Lung (tissue), 12 donors: Measurements from ENCODE around the gene MYOM1. TPM values are rescaled to one million over a fixed set of nuclear protein-coding genes. Genes with fewer than 3 reads are reported as not detected.
A peak's percentile ranks its signal among the peaks of the same experiment; 100 is the strongest.

Source experiments
- ATAC-seq: fragments of 200-7000 bp; cut with Tn5 transposase; one replicate; pipeline ENCODE4 v1.9.1; 2020; ENCODE audit warnings: moderate number of reproducible peaks; ENCODE audit not compliant: insufficient read depth, low FRiP score
- DNase-seq, 3 donors: peaks; one replicate each; pipeline ENCODE4 v3.0.0-alpha.2; 2013 to 2017
- H3K27ac ChIP-seq, 2 donors: one replicate each; pipeline ENCODE4 v1.5.1; 2013; ENCODE audit warnings: mild to moderate bottlenecking in 2 of 2, moderate library complexity in 2 of 2, control low read depth in 1 of 2, inconsistent platforms in 1 of 2, low read depth in 1 of 2, low read length in 1 of 2
- H3K27me3 ChIP-seq, 3 donors: one replicate each; pipeline ENCODE4 v1.5.1; 2013; ENCODE audit warnings: low read length in 2 of 3; ENCODE audit not compliant: control insufficient read depth in 3 of 3, insufficient read depth in 3 of 3
- H3K36me3 ChIP-seq, 4 donors: one replicate each; pipeline ENCODE4 v1.5.1; 2013; ENCODE audit warnings: low read length in 4 of 4, mild to moderate bottlenecking in 1 of 4, moderate library complexity in 1 of 4; ENCODE audit not compliant: control insufficient read depth in 4 of 4, insufficient read depth in 4 of 4
- H3K4me1 ChIP-seq, 5 donors: one replicate each; pipeline ENCODE4 v1.5.1; 2013; ENCODE audit warnings: low read length in 5 of 5, mild to moderate bottlenecking in 2 of 5, moderate library complexity in 1 of 5; ENCODE audit not compliant: control insufficient read depth in 5 of 5, insufficient read depth in 5 of 5
- H3K4me3 ChIP-seq: one replicate; pipeline ENCODE4 v1.5.1; 2013; ENCODE audit warnings: mild to moderate bottlenecking, control low read depth, moderate library complexity
- H3K9ac ChIP-seq, 2 donors: one replicate each; pipeline ENCODE4 v1.5.1; 2013; ENCODE audit warnings: low read length in 2 of 2, control low read depth in 1 of 2; ENCODE audit not compliant: insufficient read depth in 1 of 2
- H3K9me3 ChIP-seq, 4 donors: one replicate each; pipeline ENCODE4 v1.5.1; 2013; ENCODE audit warnings: low read length in 3 of 4, mild to moderate bottlenecking in 1 of 4, moderate library complexity in 1 of 4; ENCODE audit not compliant: control insufficient read depth in 4 of 4, insufficient read depth in 3 of 4
- WGBS, 2 donors: extraction: QIAGEN DNeasy Blood & Tissue Kit; methylation state at CpG; one replicate each; pipeline ENCODE4 v1.1.7; 2013; 5-methylcytosine and 5-hydroxymethylcytosine counted together
- polyA plus RNA-seq, 2 donors: library from polyadenylated mRNA; stranded (reverse); fragments of 200-250 nt; gene quantifications; one replicate each; pipeline ENCODE4 v1.2.1, GENCODE V29; 2013
- total RNA-seq, 2 donors: library from RNA; depleted of rRNA in 1 of 2; stranded (reverse); fragments of >200 nt in 1 of 2; gene quantifications; one replicate each; pipeline ENCODE4 v1.2.1, GENCODE V29; 2014 to 2021
- TF ChIP-seq, protein P1 (sequence below): IDR thresholded peaks from 2 replicates; pipeline ENCODE4 v1.5.1; 2012; ENCODE audit warnings: mild to moderate bottlenecking; ENCODE audit errors: control extremely low read depth, extremely low read depth
- donor health status: control.
- donor health status: control.
- donor health status: Bipolar disorder and iron deficiency.
- donor health status: healthy.
- donor health status: DM: yes; HTN: yes; CAD: no.

MYOM1 gene
- total and polyA plus RNA-seq, 4 donors = 0.61 to 4.6 (median 1.3) TPM

DNA sequence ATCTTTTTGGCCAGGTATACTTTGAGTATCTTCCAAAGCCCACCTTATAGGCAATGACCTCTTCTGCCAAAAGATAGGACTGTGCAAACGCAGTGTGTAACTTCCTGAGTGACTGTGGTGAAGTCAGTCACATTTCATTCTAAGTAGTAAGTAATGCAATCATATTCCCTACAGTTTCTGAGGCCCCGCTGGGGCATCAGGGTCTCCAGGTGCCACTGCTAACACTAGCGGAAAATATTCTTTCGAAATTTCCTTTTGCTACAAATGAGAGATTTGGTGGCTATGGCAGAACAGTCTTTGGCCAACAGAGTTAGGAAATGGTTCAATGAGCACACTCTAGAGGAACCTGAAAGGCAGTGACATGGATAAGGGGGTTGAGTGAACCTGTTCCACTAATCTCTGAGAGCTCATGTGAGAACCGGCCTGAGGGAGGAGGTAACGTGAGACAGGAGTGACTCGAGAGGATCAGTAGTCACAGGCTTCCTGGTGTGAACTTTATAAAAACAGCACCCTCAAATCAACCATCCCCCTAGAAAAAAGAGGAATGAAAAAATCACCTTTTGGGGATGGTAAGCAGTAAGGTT lies 104.2 kb downstream of the MYOM1 start:
- H3K27me3 ChIP-seq = no peaks in the 10 kb centered on the region
- no peak for ATAC-seq
- TF ChIP-seq, protein P1, sequence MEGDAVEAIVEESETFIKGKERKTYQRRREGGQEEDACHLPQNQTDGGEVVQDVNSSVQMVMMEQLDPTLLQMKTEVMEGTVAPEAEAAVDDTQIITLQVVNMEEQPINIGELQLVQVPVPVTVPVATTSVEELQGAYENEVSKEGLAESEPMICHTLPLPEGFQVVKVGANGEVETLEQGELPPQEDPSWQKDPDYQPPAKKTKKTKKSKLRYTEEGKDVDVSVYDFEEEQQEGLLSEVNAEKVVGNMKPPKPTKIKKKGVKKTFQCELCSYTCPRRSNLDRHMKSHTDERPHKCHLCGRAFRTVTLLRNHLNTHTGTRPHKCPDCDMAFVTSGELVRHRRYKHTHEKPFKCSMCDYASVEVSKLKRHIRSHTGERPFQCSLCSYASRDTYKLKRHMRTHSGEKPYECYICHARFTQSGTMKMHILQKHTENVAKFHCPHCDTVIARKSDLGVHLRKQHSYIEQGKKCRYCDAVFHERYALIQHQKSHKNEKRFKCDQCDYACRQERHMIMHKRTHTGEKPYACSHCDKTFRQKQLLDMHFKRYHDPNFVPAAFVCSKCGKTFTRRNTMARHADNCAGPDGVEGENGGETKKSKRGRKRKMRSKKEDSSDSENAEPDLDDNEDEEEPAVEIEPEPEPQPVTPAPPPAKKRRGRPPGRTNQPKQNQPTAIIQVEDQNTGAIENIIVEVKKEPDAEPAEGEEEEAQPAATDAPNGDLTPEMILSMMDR = no peak
- H3K4me3 ChIP-seq = no peak overlapping the region
- H3K9ac ChIP-seq = no peak overlapping the region
- no peak for DNase-seq
- H3K4me1 ChIP-seq = peaks cover 0 to 4% (median 0%) of the 10 kb centered on the region in 5 donors
- peaks cover 0 to 2% (median 0%) of the 10 kb centered on the region in 4 donors for H3K9me3 ChIP-seq
- peak overlapping the region in 1 of 2 donors; percentile 1 for H3K27ac ChIP-seq
- 45 to 72% methylated on average over 7 of the region's 7 CpGs for WGBS, 2 donors
- H3K36me3 ChIP-seq = peaks cover 0 to 29% (median 0%) of the 10 kb centered on the region in 4 donors

DNA sequence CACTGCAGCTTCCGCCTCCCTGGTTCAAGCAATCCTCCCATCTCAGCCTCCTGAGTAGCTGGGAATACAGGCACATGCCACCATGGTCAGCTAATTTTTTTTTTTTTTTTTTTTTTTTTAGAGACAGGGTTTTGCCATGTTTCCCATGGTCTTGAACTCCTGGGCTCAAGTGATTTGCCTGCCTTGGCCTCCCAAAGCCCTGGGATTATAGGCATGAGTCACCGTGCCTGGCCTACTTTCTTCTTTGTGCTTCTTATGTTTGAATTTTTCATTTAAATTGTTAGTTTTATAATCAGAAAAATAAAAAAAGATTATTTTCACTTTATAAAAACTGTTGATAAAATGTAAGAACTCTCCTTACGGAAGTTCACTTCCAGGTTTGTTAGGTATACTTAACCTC lies 105.3 kb downstream of the MYOM1 start:
- Histone ChIP-seq H3K9me3 (peaks cover 0 to 2% (median 0%) of the 10 kb centered on the region in 4 donors), H3K36me3 (peaks cover 0 to 24% (median 0%) of the 10 kb centered on the region in 4 donors), H3K27me3 (no peaks in the 10 kb centered on the region), H3K27ac (no peak overlapping the region), H3K9ac (no peak overlapping the region), H3K4me1 (peaks cover 0 to 3% (median 0%) of the 10 kb centered on the region in 5 donors), H3K4me3 (no peak overlapping the region)
- TF ChIP-seq, protein P1 = no peak
- WGBS, 2 donors = 62 to 64% methylated on average over 3 of the region's 3 CpGs
- ATAC-seq (no peak), DNase-seq (no peak)

DNA sequence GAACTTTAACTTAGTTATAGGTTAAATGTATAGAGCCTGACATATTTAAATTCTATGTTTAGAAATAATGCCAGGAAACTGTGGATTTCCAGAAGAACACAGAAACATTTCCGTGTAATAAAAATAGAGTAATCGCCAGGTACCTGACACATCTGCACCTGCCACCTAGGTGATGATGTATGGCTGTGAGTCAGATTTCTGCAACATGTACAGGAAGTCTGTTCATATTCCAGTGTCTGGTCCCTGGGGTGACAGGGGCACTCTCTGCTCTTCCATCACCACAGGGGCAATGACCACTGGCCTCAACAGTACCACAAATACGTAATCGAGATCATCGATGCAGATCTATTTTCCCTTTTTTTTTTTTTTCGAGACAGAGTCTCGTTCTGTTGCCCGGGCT lies 105.7 kb downstream of the MYOM1 start:
- Histone ChIP-seq H3K4me3 (no peak overlapping the region), H3K4me1 (peaks cover 0 to 3% (median 0%) of the 10 kb centered on the region in 5 donors), H3K9ac (no peak overlapping the region), H3K27me3 (no peaks in the 10 kb centered on the region), H3K9me3 (peaks cover 0 to 2% (median 0%) of the 10 kb centered on the region in 4 donors), H3K36me3 (peaks cover 0 to 24% (median 0%) of the 10 kb centered on the region in 4 donors), H3K27ac (no peak overlapping the region)
- DNase-seq (no peak), ATAC-seq (no peak)
- TF ChIP-seq, protein P1 = no peak
- 78 to 83% methylated on average over 8 of the region's 8 CpGs for WGBS, 2 donors
